Activated CD8-positive, alpha-beta memory T cell treated with anti-CD3 and anti-CD28 coated beads, Interleukin-2, amount 10 ng/mL, durations not matched to agents 7 days and 5 days (primary cell): ENCODE results near the gene RAF1. TPM values are rescaled to one million over a fixed set of nuclear protein-coding genes. Genes with fewer than 3 reads are reported as not detected.

Source experiments
- ATAC-seq: fragments of 150-1000 bp; cut with Tn5 transposase; one replicate; pipeline ENCODE4 v1.10.0; 2021; ENCODE audit warnings: moderate library complexity
- CTCF ChIA-PET: fragments of 350-600 bp; sonication (Branson Sonifier 250); formaldehyde crosslinking; loops from one replicate; lab custom pipeline; 2021; ENCODE audit warnings: antibody characterized with exemption; lab: Charles Lee
- DNase-seq: peaks from one replicate; pipeline ENCODE4 v3.0.0-alpha.2; 2020
- H3K27ac Mint-ChIP-seq: one replicate; pipeline ENCODE4 v1.8.0; 2021; ENCODE audit warnings: mild to moderate bottlenecking, mixed read lengths
- H3K27me3 Mint-ChIP-seq: one replicate; pipeline ENCODE4 v1.8.0; 2021; ENCODE audit warnings: mixed read lengths
- H3K36me3 Mint-ChIP-seq: one replicate; pipeline ENCODE4 v1.8.0; 2021; ENCODE audit warnings: mild to moderate bottlenecking, mixed read lengths
- H3K4me1 Mint-ChIP-seq: one replicate; pipeline ENCODE4 v1.8.0; 2021; ENCODE audit warnings: mixed read lengths
- H3K4me3 Mint-ChIP-seq: one replicate; pipeline ENCODE4 v1.8.0; 2021; ENCODE audit warnings: mild to moderate bottlenecking, moderate library complexity, mixed read lengths
- H3K9me3 Mint-ChIP-seq: one replicate; pipeline ENCODE4 v1.8.0; 2022; ENCODE audit warnings: low read depth, mixed read lengths
- total RNA-seq, 2 experiments: library from RNA; stranded (reverse); gene quantifications; one replicate each; pipeline ENCODE4 v1.2.3, GENCODE V29; 2021

Gene RAF1
- total RNA-seq, 2 experiments from 2014 or later = 92.4 to 96.8 TPM

DNA sequence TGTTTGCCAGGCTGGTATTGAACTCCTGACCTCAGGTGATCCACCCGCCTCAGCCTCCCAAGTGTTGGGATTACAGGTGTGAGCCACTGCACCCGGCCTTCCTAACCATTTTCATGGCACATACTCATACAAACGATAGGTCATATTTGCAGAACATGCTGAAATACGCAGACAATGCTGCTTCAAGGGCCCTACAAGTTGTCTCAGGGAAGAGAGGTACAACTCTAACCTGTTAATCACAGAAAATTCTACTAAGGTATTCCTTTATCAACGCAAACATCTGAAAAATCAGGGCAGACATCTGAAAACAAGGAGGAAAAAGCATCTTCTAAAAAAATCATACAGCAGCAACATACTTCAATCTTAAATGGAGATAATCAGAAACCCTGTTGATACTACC lies 39.9 kb downstream of the RAF1 start:
- Mint-ChIP-seq H3K27ac (no peak overlapping the region), H3K9me3 (no peaks in the 10 kb centered on the region), H3K36me3 (peaks cover 1% of the 10 kb centered on the region), H3K4me1 (peaks cover 39% of the 10 kb centered on the region), H3K4me3 (no peak overlapping the region), H3K27me3 (no peaks in the 10 kb centered on the region)
- DNase-seq = no peak
- CTCF ChIA-PET = interaction anchor here (1.0 kb wide), 1 partner anchor 17 kb away, joined by 3 read pairs; no protein-coding TSS in a partner anchor
- ATAC-seq = no peak

DNA sequence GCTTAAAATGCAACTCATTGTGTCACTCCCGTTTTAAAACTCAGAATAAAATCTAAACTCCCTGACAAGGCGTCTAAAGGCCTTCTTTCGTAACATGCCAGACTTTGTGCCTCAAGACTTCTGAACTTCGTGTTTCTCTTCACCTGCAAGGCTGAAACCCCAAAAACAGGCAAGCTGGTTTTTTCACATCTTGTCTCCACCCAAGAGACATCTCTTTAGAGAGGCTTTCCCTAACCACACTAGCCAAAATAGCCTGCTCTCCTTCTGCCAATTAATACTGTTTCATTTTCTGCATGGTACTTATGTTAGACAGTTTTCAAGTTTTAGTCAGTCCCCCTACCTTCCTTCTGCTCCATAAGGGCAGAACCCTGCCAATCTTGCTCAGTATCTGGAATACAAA lies 41.6 kb downstream of the RAF1 start:
- no peak for DNase-seq
- CTCF ChIA-PET = no interaction called here
- no peak overlapping the region for H3K27ac Mint-ChIP-seq
- H3K27me3 Mint-ChIP-seq = no peaks in the 10 kb centered on the region
- no peak for ATAC-seq
- H3K9me3 Mint-ChIP-seq = no peaks in the 10 kb centered on the region
- peaks cover 39% of the 10 kb centered on the region for H3K4me1 Mint-ChIP-seq
- no peak overlapping the region for H3K4me3 Mint-ChIP-seq
- H3K36me3 Mint-ChIP-seq = peaks cover 8% of the 10 kb centered on the region

DNA sequence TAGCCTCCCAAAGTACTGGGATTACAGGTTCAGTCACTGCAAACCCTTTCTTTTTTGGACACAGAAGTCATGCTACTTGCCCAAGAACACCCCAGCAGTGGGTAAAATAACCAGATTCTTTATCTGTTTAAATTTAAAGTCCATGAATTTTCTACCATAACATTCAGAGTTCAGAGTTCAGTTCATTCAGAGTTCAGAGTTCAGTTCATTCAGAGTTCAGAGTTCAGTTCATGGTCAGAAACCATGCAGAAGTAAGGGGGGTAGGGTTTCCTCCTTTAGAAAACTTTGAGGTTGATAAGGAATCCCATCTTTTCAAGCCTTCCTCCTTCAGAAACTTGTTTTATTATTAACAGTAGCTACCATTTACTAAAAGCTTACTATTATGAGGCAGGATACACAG lies 43.2 kb downstream of the RAF1 start:
- Mint-ChIP-seq H3K27ac (no peak overlapping the region), H3K4me3 (no peak overlapping the region), H3K27me3 (no peaks in the 10 kb centered on the region), H3K4me1 (peaks cover 38% of the 10 kb centered on the region), H3K36me3 (peaks cover 14% of the 10 kb centered on the region), H3K9me3 (no peaks in the 10 kb centered on the region)
- DNase-seq = no peak
- ATAC-seq = no peak
- CTCF ChIA-PET = interaction anchor here (0.8 kb wide), 1 partner anchor 23 kb away, joined by 3 read pairs; no protein-coding TSS in a partner anchor

DNA sequence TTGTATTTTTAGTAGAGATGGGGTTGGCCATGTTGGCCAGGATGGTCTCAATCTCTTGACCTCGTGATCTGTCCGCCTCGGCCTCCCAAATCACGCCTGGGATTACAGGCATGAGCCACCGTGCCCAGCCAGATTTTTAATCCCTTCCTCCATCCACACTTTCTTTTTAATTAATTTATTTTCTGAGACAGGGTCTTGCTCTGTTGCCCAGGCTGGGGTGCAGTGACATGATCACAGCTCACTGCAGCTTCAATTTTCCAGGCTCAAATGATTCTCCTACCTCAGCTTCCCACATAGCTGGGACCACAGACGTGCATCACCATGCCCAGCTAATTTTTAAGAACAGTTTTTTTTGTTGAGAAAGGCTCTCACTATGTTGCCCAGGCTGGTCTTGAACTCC lies 43.6 kb downstream of the RAF1 start:
- H3K4me1 Mint-ChIP-seq = peaks cover 36% of the 10 kb centered on the region
- no peak for DNase-seq
- no peaks in the 10 kb centered on the region for H3K27me3 Mint-ChIP-seq
- H3K4me3 Mint-ChIP-seq = no peak overlapping the region
- no peak overlapping the region for H3K27ac Mint-ChIP-seq
- no peak for ATAC-seq
- H3K36me3 Mint-ChIP-seq = peaks cover 14% of the 10 kb centered on the region
- CTCF ChIA-PET = no interaction called here
- no peaks in the 10 kb centered on the region for H3K9me3 Mint-ChIP-seq

DNA sequence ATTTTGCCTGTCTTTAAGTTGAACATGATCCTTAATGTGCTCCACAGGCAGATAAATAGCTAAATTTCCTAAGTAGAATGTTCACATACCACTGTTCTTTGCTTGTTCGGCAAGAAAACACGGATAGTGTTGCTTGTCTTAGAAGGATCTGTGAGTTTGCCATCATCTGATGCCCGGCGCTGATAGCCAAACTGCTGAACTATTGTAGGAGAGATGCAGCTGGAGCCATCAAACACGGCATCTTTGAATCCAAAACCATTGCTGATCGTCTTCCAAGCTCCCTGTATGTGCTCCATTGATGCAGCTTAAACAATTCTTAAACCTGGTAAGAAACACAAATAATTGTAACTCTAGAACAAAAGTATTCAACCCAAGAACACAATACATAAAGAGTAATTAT lies 45.5 kb downstream of the RAF1 start:
- CTCF ChIA-PET = interaction anchor here (1.0 kb wide), 1 partner anchor 11 kb away, joined by 3 read pairs; no protein-coding TSS in a partner anchor
- Mint-ChIP-seq H3K4me1 (peaks cover 33% of the 10 kb centered on the region), H3K4me3 (no peak overlapping the region), H3K27ac (no peak overlapping the region), H3K36me3 (peaks cover 19% of the 10 kb centered on the region), H3K9me3 (no peaks in the 10 kb centered on the region), H3K27me3 (no peaks in the 10 kb centered on the region)
- no peak for ATAC-seq
- no peak for DNase-seq

DNA sequence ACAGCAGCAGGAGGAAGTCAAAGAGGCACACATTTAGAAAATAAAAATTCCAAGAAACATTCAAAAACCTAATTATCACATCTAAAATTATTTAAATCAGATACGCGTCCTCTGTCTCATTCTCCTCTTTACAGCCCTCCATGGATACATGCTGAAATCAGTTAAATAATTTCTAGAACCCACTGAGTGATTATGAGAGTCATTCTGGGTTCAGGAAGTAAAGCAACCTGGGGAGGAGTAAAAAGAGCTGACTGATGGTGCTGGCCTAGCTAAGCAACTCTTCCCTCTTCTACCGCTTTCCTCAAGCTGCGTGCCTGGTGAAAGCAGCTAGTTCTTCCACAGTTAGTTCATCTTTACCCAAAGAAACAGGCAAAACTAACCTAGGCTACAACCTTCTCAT lies 48.7 kb downstream of the RAF1 start:
- CTCF ChIA-PET = interaction anchor here (0.6 to 0.9 kb wide), 2 partner anchors 20 to 122 kb away, joined by 3 to 5 read pairs; no protein-coding TSS in a partner anchor
- Mint-ChIP-seq H3K36me3 (peaks cover 29% of the 10 kb centered on the region), H3K9me3 (no peaks in the 10 kb centered on the region), H3K27me3 (no peaks in the 10 kb centered on the region), H3K27ac (no peak overlapping the region), H3K4me3 (no peak overlapping the region), H3K4me1 (peaks cover 28% of the 10 kb centered on the region)
- ATAC-seq = no peak
- no peak for DNase-seq

DNA sequence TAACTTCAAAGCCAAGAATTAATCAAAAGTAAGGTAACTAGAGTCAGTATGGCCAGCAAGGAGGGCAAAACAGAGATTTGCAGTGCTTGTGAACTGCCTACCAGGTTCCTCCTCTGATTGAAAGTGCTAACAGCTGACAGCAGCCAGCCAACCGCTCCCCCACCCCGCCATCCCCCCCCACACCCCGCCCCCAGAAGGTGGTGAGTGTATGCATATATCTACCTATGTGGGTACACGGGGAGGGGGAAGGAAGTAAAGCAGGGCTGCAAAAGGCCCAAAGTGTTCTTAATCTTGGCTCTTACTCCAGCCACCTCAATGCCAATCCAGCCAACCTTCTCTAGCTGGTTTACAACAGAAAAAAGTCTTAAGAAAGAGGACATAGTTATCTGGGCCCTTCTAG lies 50.7 kb downstream of the RAF1 start:
- Mint-ChIP-seq H3K4me3 (no peak overlapping the region), H3K27ac (no peak overlapping the region), H3K27me3 (no peaks in the 10 kb centered on the region), H3K4me1 (peaks cover 35% of the 10 kb centered on the region), H3K36me3 (peaks cover 35% of the 10 kb centered on the region), H3K9me3 (no peaks in the 10 kb centered on the region)
- ATAC-seq (no peak), DNase-seq (no peak)
- CTCF ChIA-PET = no interaction called here

DNA sequence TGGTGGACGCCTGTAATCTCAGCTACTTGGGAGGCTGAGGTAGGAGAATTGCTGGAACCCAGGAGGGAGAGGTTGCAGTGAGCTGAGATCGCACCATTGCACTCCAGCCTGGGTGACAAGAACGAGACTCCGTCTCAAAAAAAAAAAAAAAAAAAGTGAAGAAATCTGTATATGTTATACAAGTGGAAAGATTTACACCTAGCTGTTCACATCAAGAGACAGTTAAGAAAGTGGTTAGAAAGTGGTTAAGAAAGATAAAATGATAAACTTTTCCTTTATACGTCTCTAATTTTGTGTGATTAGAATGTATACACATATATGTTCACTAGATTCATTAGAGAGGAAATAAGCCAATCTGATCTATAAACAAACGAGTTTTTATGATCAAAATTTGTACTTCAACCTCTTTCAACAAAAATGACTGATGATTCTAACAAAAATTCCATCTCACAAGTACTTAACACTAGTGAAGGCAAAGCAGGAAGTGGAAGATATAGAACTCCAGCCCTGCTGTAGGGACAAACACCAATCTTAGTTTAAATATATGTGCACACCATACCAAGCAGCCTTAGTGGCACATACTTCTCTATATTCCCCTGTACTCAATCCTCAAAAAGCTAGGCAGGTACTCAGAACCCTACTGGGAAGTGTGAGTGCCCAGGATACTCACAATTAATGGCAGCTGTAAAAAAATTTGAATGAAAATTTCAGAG lies 51.2 kb downstream of the RAF1 start:
- ATAC-seq (no peak), DNase-seq (no peak)
- H3K27me3 Mint-ChIP-seq = no peaks in the 10 kb centered on the region
- peaks cover 35% of the 10 kb centered on the region for H3K36me3 Mint-ChIP-seq
- H3K4me1 Mint-ChIP-seq = peaks cover 38% of the 10 kb centered on the region
- CTCF ChIA-PET = interaction anchor here (1.0 kb wide), 1 partner anchor 11 kb away, joined by 3 read pairs; no protein-coding TSS in a partner anchor
- no peak overlapping the region for H3K4me3 Mint-ChIP-seq
- H3K27ac Mint-ChIP-seq = peak overlapping the region; percentile 24
- no peaks in the 10 kb centered on the region for H3K9me3 Mint-ChIP-seq

DNA sequence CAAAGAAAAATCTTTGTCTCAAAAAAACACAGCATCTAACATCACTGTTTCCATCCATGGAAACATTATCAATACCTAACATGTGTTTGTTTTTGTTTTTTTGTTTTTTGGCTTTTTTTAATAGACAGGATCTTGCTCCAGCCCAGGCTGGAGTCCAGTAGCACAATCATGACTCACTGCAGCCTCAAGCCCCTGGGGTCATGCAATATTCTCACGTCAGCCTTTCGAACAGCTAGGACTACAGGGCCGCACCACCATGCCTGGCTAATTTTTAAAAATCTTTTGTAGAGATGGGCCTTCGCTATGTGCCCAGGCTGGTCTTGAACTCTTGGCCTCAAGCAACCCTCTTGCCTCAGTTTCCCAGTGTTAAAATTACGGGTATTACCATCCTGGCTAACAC lies 52.8 kb downstream of the RAF1 start:
- Mint-ChIP-seq H3K27ac (no peak overlapping the region), H3K4me1 (peaks cover 43% of the 10 kb centered on the region)

DNA sequence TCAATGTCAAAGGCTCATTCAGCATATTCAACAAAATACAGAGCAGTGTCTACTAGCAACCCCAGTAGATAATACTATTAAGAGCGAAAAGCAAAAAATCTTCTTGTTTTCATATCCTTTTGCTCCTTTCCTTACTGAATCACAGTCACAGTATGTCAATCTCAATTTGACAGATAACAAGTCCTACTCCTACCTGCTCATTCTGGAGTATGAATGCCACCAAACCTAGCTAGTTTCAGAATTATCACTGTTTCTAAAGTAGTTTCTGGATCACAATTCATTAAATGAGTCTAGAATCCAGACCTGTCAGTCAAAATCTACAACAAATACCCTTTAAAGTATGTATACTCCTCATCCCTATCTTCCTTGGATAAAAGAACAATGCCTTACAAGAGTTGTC lies 55.5 kb downstream of the RAF1 start:
- CTCF ChIA-PET = interaction anchor here (1.0 kb wide), 1 partner anchor 9 kb away, joined by 3 read pairs; no protein-coding TSS in a partner anchor
- H3K4me3 Mint-ChIP-seq = no peak overlapping the region
- DNase-seq = no peak
- H3K36me3 Mint-ChIP-seq = peaks cover 47% of the 10 kb centered on the region
- no peak overlapping the region for H3K27ac Mint-ChIP-seq
- H3K27me3 Mint-ChIP-seq = no peaks in the 10 kb centered on the region
- H3K4me1 Mint-ChIP-seq = peaks cover 29% of the 10 kb centered on the region
- no peaks in the 10 kb centered on the region for H3K9me3 Mint-ChIP-seq
- ATAC-seq = no peak

More for the DNA sequence above, 52.8 kb downstream of the RAF1 start:
- ATAC-seq (no peak), DNase-seq (no peak)
- Mint-ChIP-seq H3K9me3 (no peaks in the 10 kb centered on the region), H3K4me3 (no peak overlapping the region), H3K27me3 (no peaks in the 10 kb centered on the region), H3K36me3 (peaks cover 42% of the 10 kb centered on the region)
- CTCF ChIA-PET = interaction anchor here (1.2 kb wide), 1 partner anchor 52 kb away, joined by 4 read pairs; no protein-coding TSS in a partner anchor

DNA sequence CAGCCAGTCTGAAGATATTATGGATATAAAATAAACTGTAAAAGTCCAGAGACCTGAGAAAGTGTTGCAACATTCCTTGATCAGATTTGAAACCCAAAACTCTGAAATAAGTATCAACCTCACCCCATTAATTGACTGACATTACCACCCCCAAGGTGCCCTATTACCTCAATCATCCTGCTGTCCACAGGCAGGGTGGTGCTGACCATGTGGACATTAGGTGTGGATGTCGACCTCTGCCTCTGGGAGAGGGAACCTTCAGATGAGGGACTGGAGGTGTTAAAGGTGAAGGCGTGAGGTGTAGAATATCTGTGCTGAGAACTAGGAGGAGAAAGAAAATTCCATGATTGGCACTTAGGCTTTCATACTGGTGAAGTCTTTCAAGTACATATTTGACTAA lies 59.9 kb downstream of the RAF1 start:
- no peaks in the 10 kb centered on the region for H3K27me3 Mint-ChIP-seq
- H3K36me3 Mint-ChIP-seq = peaks cover 48% of the 10 kb centered on the region
- H3K4me1 Mint-ChIP-seq = peaks cover 19% of the 10 kb centered on the region
- no peaks in the 10 kb centered on the region for H3K9me3 Mint-ChIP-seq
- H3K4me3 Mint-ChIP-seq = no peak overlapping the region
- CTCF ChIA-PET = no interaction called here
- ATAC-seq (no peak), DNase-seq (no peak)
- H3K27ac Mint-ChIP-seq = no peak overlapping the region

DNA sequence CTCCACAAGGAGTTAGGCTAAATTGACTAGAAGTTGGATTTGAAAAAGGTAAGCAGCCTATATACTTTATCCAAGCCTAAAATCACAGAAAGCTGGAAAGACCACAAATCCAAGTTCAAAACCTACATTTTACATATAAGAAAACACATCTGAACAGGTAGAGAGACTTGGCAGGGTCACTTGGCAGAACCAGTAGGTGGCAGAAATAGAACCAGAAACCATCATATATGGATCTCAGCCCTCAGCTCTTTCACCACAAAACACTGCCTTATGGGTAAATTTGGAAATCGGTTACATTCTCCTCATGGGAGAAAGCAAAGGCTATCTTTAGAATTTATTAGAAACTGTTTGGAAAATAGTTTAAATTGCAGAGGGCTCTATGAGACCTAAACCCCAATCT lies 62.8 kb downstream of the RAF1 start:
- H3K9me3 Mint-ChIP-seq = no peaks in the 10 kb centered on the region
- no peak overlapping the region for H3K27ac Mint-ChIP-seq
- no peaks in the 10 kb centered on the region for H3K27me3 Mint-ChIP-seq
- peaks cover 43% of the 10 kb centered on the region for H3K36me3 Mint-ChIP-seq
- no peak overlapping the region for H3K4me3 Mint-ChIP-seq
- no peaks in the 10 kb centered on the region for H3K4me1 Mint-ChIP-seq
- DNase-seq (no peak), ATAC-seq (no peak)
- CTCF ChIA-PET = interaction anchor here (0.8 to 0.9 kb wide), 2 partner anchors 8 to 61 kb away, joined by 3 read pairs; no protein-coding TSS in a partner anchor

DNA sequence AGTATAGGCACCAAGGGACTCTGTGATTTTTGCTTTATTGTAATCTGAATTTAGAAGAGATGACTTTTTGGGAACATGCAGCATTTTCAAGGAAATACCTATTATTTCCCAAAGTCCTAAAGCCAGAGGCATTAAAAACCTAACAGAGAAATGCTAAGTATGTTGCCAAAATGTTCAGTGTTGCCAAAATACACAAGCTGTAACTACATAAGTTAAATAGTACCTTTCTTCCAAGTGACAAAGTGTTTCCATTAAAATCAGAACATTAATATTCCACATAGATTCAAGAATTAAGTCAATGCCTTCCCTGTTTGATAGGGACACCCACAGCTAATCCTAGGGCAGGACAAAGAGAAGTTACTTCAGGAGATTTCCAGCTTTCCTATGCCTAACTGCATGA lies 65.0 kb downstream of the RAF1 start:
- H3K27me3 Mint-ChIP-seq = no peaks in the 10 kb centered on the region
- peaks cover 42% of the 10 kb centered on the region for H3K36me3 Mint-ChIP-seq
- H3K4me1 Mint-ChIP-seq = no peaks in the 10 kb centered on the region
- ATAC-seq (no peak), DNase-seq (no peak)
- H3K27ac Mint-ChIP-seq = no peak overlapping the region
- no peaks in the 10 kb centered on the region for H3K9me3 Mint-ChIP-seq
- CTCF ChIA-PET = no interaction called here
- no peak overlapping the region for H3K4me3 Mint-ChIP-seq

DNA sequence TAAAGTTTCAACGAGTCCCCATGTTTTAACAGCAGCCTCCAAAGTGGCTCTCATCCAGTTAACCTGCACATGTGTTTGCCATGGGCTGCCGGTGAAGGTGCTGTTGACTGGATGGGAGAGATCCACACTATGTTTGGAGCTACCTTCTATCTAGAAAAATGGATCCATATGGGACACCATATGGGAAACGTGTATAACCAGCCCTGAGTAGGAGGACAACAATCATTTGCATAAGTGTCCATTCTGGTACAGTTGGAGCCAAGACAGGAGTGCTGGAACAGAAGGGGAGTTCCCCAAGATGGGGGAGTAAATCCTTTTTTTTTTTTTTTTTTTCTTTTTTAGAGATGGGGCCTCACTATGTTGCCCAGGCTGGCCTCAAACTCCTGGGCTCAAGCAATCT lies 70.4 kb downstream of the RAF1 start:
- ATAC-seq = no peak
- Mint-ChIP-seq H3K27me3 (no peaks in the 10 kb centered on the region), H3K4me1 (no peaks in the 10 kb centered on the region), H3K4me3 (no peak overlapping the region), H3K36me3 (peaks cover 52% of the 10 kb centered on the region), H3K9me3 (no peaks in the 10 kb centered on the region), H3K27ac (no peak overlapping the region)
- CTCF ChIA-PET = interaction anchor here (1.4 kb wide), 1 partner anchor 11 kb away, joined by 5 read pairs; no protein-coding TSS in a partner anchor
- no peak for DNase-seq
